Transverse colon (tissue), 4 donors: ENCODE measurements around the gene MTCH1.

Experiments used
- CTCF ChIP-seq, 5 experiments: fragments of 200-600 bp in 3 of 5; fragments of 450-650 bp in 2 of 5; sonication (generic) in 3 of 5; IDR thresholded peaks; 1 replicate in 2 of 5; 2 replicates in 3 of 5; pipeline ENCODE4 v1.5.1; 2016 to 2017; ENCODE audit warnings: antibody characterized with exemption in 5 of 5, inconsistent platforms in 3 of 5, mild to moderate bottlenecking in 2 of 5, moderate library complexity in 1 of 5
- EP300 ChIP-seq: sonication (generic); formaldehyde crosslinking; IDR thresholded peaks from one replicate; pipeline ENCODE4 v1.6.1; 2017; ENCODE audit warnings: antibody characterized with exemption, low read depth
- POLR2A ChIP-seq: fragments of 450-650 bp; IDR thresholded peaks from one replicate; pipeline ENCODE4 v1.6.1; 2016; ENCODE audit warnings: antibody characterized with exemption, mild to moderate bottlenecking, moderate library complexity
- POLR2AphosphoS5 ChIP-seq, 3 donors: sonication (generic); formaldehyde crosslinking; IDR thresholded peaks; one replicate each; pipeline ENCODE4 v1.6.1; 2016; ENCODE audit warnings: antibody characterized with exemption in 3 of 3

- TF ChIP-seq EP300 (no peak), POLR2A (no peak), CTCF (IDR thresholded peaks at IDR 0.05) (no peak), POLR2AphosphoS5 (IDR thresholded peaks at IDR 0.05) (no peak)
These were observed 61.9 kb downstream of the MTCH1 start for GRCh38 chr6:36924131-36924530.
